WTC11 (cell line): ENCODE data around the gene ITGA11. TPM values are rescaled to one million over a fixed set of nuclear protein-coding genes. Genes with fewer than 3 reads are reported as not detected.

Experiments used
- ATAC-seq: fragments of 200-7000 bp; cut with Tn5 transposase; 2 replicates; pipeline ENCODE4 v1.10.0; 2021; ENCODE audit warnings: mild to moderate bottlenecking, moderate library complexity
- CTCF ChIA-PET: fragments of 300-600 bp; sonication (Branson Sonifier 250); formaldehyde crosslinking; loops from one replicate; lab custom pipeline; 2021; ENCODE audit warnings: antibody characterized with exemption; lab: Charles Lee
- POLR2A ChIA-PET: fragments of 350-600 bp; sonication (Branson Sonifier 250); formaldehyde crosslinking; loops from one replicate; lab custom pipeline; 2021; ENCODE audit warnings: antibody characterized with exemption; lab: Charles Lee
- DNase-seq: peaks from one replicate; pipeline ENCODE4 v3.0.0; 2021; ENCODE audit warnings: low spot score
- H3K27ac Mint-ChIP-seq: 2 replicates; pipeline ENCODE4 v1.8.0; 2021; ENCODE audit warnings: mixed read lengths
- H3K27me3 Mint-ChIP-seq: 2 replicates; pipeline ENCODE4 v1.8.0; 2021; ENCODE audit warnings: low read depth, mild to moderate bottlenecking, moderate library complexity, mixed read lengths
- H3K36me3 Mint-ChIP-seq: 2 replicates; pipeline ENCODE4 v1.8.0; 2021; ENCODE audit warnings: mixed read lengths
- H3K4me1 Mint-ChIP-seq: 2 replicates; pipeline ENCODE4 v1.8.0; 2022; ENCODE audit warnings: mixed read lengths
- H3K4me3 Mint-ChIP-seq: 2 replicates; pipeline ENCODE4 v1.8.0; 2021; ENCODE audit warnings: mild to moderate bottlenecking, moderate library complexity, mixed read lengths
- H3K9me3 Mint-ChIP-seq: 2 replicates; pipeline ENCODE4 v1.8.0; 2021; ENCODE audit warnings: mixed read lengths
- CREM ChIP-seq: sonication (generic); formaldehyde crosslinking; IDR thresholded peaks from 2 replicates; pipeline ENCODE4 v1.8.1; 2022; ENCODE audit warnings: mild to moderate bottlenecking, missing genetic modification reagents, moderate library complexity
- EMX1 ChIP-seq: fragments of 250-450 bp; sonication (Bioruptor Pico); IDR thresholded peaks from 2 replicates; pipeline ENCODE4 v1.8.0; 2021; ENCODE audit warnings: mild to moderate bottlenecking
- ETV6 ChIP-seq: sonication (generic); formaldehyde crosslinking; IDR thresholded peaks from 2 replicates; pipeline ENCODE4 v1.8.1; 2022; ENCODE audit warnings: mild to moderate bottlenecking, missing genetic modification reagents
- FOXP1 ChIP-seq: sonication (generic); formaldehyde crosslinking; IDR thresholded peaks from 2 replicates; pipeline ENCODE4 v1.8.0; 2022; ENCODE audit warnings: missing genetic modification reagents, mild to moderate bottlenecking, moderate library complexity, borderline replicate concordance
- MXD4 ChIP-seq: fragments of 250-450 bp; sonication (Bioruptor Pico); IDR thresholded peaks from 2 replicates; pipeline ENCODE4 v1.8.0; 2021; ENCODE audit warnings: mild to moderate bottlenecking, moderate library complexity, borderline replicate concordance
- NFE2L1 ChIP-seq: sonication (generic); formaldehyde crosslinking; IDR thresholded peaks from 2 replicates; pipeline ENCODE4 v1.8.1; 2023; ENCODE audit warnings: missing genetic modification reagents
- NFYB ChIP-seq: sonication (generic); formaldehyde crosslinking; conservative IDR thresholded peaks from 2 replicates; pipeline ENCODE4 v1.8.0; 2022; ENCODE audit warnings: low read depth, missing genetic modification reagents
- NR2C2 ChIP-seq: sonication (generic); formaldehyde crosslinking; IDR thresholded peaks from 2 replicates; pipeline ENCODE4 v1.8.0; 2022; ENCODE audit warnings: mild to moderate bottlenecking, missing genetic modification reagents
- RORB ChIP-seq: fragments of 250-450 bp; sonication (Bioruptor Pico); IDR thresholded peaks from 2 replicates; pipeline ENCODE4 v1.9.0; 2021; ENCODE audit warnings: mild to moderate bottlenecking
- SP1 ChIP-seq: sonication (generic); formaldehyde crosslinking; conservative IDR thresholded peaks from 2 replicates; pipeline ENCODE4 v1.8.1; 2022; ENCODE audit warnings: missing genetic modification reagents
- ZNF317 ChIP-seq: sonication (generic); formaldehyde crosslinking; IDR thresholded peaks from 2 replicates; pipeline ENCODE4 v1.8.1; 2023; ENCODE audit warnings: low read depth, mild to moderate bottlenecking, moderate library complexity, missing genetic modification reagents, borderline replicate concordance
- total RNA-seq: library from RNA; stranded (reverse); gene quantifications from 3 replicates; pipeline ENCODE4 v1.2.3, GENCODE V29; 2021
- TF ChIP-seq, protein P1 (sequence below): sonication (generic); formaldehyde crosslinking; IDR thresholded peaks from 2 replicates; pipeline ENCODE4 v1.8.1; 2022; ENCODE audit warnings: low read depth, missing genetic modification reagents, borderline replicate concordance
- TF ChIP-seq, protein P2 (sequence below): sonication (generic); formaldehyde crosslinking; IDR thresholded peaks from 2 replicates; pipeline ENCODE4 v1.8.0; 2022; ENCODE audit warnings: mild to moderate bottlenecking, missing genetic modification reagents
- TF ChIP-seq, protein P3 (sequence below): sonication (generic); formaldehyde crosslinking; IDR thresholded peaks from 2 replicates; pipeline ENCODE4 v1.8.1; 2023; ENCODE audit warnings: mild to moderate bottlenecking, missing genetic modification reagents, moderate library complexity
- TF ChIP-seq, protein P4 (sequence below): sonication (generic); formaldehyde crosslinking; IDR thresholded peaks from 2 replicates; pipeline ENCODE4 v1.8.0; 2023; ENCODE audit warnings: missing genetic modification reagents, mild to moderate bottlenecking, borderline replicate concordance

ITGA11 gene
- total RNA-seq, 1 experiment from 2014 or later, result 0.15 TPM

DNA sequence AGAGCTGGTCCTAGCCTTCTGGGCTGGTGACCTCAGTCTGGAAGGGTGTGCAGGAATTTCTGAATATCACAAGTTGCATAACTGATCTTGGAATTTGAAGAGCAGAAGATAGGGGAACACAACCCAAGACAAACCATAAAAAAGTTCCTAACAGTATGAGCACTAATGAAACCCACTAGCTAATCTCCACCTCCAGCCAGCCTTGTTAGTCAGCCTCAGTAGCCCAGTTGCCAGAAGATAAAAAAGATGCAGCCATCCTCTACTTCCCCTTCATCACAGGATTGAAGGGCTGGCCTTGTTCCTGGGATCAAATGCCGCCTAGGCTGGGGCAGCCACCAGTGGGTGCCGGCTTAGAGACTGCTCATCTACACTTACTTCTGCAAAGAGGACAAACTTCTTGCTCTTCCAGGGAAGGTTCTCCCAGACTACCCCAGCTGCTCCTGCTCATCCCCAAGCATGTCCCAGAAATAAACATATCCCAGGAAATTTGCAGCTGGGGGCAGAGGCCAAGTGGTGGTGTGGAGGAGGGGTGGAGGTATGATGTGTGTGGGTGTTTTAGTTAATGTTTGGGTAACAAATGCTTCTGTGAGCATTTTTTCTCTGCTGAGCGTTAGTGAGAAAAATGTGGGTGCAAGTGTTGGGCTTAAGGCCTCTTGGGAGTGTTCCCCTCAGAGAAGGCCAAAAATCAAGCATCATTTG is 9.2 kb upstream of the ITGA11 start:
- Mint-ChIP-seq H3K27ac (no peak overlapping the region), H3K27me3 (peaks cover 14% of the 10 kb centered on the region), H3K4me3 (no peak overlapping the region), H3K36me3 (no peaks in the 10 kb centered on the region), H3K9me3 (no peaks in the 10 kb centered on the region), H3K4me1 (peaks cover 4% of the 10 kb centered on the region; the same call in 1 of the 2 replicates)
- POLR2A ChIA-PET, result no interaction called here
- TF ChIP-seq EMX1 (no peak), NFYB (CRISPR knock-in tag) (no peak), NR2C2 (CRISPR knock-in tag) (no peak), ETV6 (no peak), MXD4 (no peak), ZNF317 (no peak)
- ATAC-seq (no peak), DNase-seq (no peak)
- CTCF ChIA-PET, result no interaction called here

DNA sequence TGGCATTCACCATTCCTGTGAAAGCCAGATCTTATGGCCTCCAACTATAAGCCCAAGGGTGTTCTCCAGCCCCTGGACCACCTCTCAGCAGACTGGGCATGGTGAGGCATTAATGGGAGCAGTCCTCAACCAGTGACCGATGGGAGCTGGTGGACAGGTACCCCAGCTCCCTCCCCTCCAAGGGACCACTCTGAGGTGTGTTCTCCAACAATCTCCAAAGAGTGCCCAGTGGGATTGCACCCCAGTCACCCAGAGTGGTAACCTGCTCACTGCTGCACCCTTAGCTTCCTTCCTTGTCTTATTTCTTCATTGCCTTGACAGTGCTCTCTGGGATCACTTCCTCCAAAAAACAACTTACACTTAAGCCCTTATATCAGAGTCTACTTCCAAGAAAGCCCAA is 8.2 kb upstream of the ITGA11 start:
- Mint-ChIP-seq H3K27me3 (peaks cover 14% of the 10 kb centered on the region), H3K4me3 (no peak overlapping the region), H3K27ac (no peak overlapping the region), H3K36me3 (no peaks in the 10 kb centered on the region), H3K9me3 (no peaks in the 10 kb centered on the region), H3K4me1 (peaks cover 4% of the 10 kb centered on the region; the same call in 1 of the 2 replicates)
- DNase-seq (no peak), ATAC-seq (no peak)
- no peak for TF ChIP-seq CREM (CRISPR knock-in tag)
- TF ChIP-seq, protein P1, sequence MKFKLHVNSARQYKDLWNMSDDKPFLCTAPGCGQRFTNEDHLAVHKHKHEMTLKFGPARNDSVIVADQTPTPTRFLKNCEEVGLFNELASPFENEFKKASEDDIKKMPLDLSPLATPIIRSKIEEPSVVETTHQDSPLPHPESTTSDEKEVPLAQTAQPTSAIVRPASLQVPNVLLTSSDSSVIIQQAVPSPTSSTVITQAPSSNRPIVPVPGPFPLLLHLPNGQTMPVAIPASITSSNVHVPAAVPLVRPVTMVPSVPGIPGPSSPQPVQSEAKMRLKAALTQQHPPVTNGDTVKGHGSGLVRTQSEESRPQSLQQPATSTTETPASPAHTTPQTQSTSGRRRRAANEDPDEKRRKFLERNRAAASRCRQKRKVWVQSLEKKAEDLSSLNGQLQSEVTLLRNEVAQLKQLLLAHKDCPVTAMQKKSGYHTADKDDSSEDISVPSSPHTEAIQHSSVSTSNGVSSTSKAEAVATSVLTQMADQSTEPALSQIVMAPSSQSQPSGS, result no peak
- TF ChIP-seq, protein P2, sequence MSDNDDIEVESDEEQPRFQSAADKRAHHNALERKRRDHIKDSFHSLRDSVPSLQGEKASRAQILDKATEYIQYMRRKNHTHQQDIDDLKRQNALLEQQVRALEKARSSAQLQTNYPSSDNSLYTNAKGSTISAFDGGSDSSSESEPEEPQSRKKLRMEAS (CRISPR knock-in tag), result no peak
- TF ChIP-seq, protein P3, sequence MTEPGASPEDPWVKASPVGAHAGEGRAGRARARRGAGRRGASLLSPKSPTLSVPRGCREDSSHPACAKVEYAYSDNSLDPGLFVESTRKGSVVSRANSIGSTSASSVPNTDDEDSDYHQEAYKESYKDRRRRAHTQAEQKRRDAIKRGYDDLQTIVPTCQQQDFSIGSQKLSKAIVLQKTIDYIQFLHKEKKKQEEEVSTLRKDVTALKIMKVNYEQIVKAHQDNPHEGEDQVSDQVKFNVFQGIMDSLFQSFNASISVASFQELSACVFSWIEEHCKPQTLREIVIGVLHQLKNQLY (CRISPR knock-in tag), result no peak
- CTCF ChIA-PET, result no interaction called here
- POLR2A ChIA-PET, result no interaction called here

DNA sequence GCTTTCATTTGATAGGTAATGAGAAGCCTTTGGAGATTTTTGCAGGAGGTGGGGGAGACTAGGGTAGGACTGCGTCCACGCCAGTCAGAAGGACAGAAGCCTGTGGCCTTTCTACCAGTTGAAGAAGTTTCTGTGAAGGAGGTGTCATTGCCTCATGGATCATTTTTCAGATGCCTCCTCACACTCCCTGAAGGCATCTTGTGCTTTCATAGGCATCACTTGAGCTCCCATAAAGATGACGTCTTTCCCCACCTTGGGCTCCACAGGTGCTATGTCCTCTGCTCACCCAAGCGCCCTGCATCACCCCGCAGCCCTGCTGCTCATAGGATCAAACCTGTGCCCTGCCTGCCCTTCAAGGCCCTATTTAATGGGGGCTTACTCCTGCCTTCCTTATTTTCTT is 7.5 kb upstream of the ITGA11 start:
- H3K4me1 Mint-ChIP-seq, result peaks cover 4% of the 10 kb centered on the region; the same call in 1 of the 2 replicates
- TF ChIP-seq FOXP1 (CRISPR knock-in tag), result no peak
- TF ChIP-seq SP1, result no peak
- TF ChIP-seq NFE2L1 (CRISPR knock-in tag), result no peak
- TF ChIP-seq RORB (CRISPR knock-in tag), result no peak
- TF ChIP-seq, protein P4, sequence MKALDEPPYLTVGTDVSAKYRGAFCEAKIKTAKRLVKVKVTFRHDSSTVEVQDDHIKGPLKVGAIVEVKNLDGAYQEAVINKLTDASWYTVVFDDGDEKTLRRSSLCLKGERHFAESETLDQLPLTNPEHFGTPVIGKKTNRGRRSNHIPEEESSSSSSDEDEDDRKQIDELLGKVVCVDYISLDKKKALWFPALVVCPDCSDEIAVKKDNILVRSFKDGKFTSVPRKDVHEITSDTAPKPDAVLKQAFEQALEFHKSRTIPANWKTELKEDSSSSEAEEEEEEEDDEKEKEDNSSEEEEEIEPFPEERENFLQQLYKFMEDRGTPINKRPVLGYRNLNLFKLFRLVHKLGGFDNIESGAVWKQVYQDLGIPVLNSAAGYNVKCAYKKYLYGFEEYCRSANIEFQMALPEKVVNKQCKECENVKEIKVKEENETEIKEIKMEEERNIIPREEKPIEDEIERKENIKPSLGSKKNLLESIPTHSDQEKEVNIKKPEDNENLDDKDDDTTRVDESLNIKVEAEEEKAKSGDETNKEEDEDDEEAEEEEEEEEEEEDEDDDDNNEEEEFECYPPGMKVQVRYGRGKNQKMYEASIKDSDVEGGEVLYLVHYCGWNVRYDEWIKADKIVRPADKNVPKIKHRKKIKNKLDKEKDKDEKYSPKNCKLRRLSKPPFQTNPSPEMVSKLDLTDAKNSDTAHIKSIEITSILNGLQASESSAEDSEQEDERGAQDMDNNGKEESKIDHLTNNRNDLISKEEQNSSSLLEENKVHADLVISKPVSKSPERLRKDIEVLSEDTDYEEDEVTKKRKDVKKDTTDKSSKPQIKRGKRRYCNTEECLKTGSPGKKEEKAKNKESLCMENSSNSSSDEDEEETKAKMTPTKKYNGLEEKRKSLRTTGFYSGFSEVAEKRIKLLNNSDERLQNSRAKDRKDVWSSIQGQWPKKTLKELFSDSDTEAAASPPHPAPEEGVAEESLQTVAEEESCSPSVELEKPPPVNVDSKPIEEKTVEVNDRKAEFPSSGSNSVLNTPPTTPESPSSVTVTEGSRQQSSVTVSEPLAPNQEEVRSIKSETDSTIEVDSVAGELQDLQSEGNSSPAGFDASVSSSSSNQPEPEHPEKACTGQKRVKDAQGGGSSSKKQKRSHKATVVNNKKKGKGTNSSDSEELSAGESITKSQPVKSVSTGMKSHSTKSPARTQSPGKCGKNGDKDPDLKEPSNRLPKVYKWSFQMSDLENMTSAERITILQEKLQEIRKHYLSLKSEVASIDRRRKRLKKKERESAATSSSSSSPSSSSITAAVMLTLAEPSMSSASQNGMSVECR, result no peak
- H3K36me3 Mint-ChIP-seq, result no peaks in the 10 kb centered on the region
- no peak overlapping the region for H3K4me3 Mint-ChIP-seq
- DNase-seq (no peak), ATAC-seq (no peak)
- H3K27me3 Mint-ChIP-seq, result peaks cover 19% of the 10 kb centered on the region
- ChIA-PET POLR2A (no interaction called here), CTCF (no interaction called here)
- H3K27ac Mint-ChIP-seq, result no peak overlapping the region
- H3K9me3 Mint-ChIP-seq, result no peaks in the 10 kb centered on the region
